ENCODE results near the gene SART3.
A peak's percentile ranks its signal among the peaks of the same experiment; 100 is the strongest.

SART3 gene

GRCh38 chr12:108571609-108572165 lies 10.7 kb upstream of the SART3 start:
- H3K4me3 ChIP-seq (ENCODE audit: low read depth, low read length), result peak overlapping the region; percentile 43
- DNase-seq (ENCODE audit: low read depth), result peak; percentile 53
- TF ChIP-seq, protein P1, sequence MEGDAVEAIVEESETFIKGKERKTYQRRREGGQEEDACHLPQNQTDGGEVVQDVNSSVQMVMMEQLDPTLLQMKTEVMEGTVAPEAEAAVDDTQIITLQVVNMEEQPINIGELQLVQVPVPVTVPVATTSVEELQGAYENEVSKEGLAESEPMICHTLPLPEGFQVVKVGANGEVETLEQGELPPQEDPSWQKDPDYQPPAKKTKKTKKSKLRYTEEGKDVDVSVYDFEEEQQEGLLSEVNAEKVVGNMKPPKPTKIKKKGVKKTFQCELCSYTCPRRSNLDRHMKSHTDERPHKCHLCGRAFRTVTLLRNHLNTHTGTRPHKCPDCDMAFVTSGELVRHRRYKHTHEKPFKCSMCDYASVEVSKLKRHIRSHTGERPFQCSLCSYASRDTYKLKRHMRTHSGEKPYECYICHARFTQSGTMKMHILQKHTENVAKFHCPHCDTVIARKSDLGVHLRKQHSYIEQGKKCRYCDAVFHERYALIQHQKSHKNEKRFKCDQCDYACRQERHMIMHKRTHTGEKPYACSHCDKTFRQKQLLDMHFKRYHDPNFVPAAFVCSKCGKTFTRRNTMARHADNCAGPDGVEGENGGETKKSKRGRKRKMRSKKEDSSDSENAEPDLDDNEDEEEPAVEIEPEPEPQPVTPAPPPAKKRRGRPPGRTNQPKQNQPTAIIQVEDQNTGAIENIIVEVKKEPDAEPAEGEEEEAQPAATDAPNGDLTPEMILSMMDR (IDR thresholded peaks at IDR 0.05; ENCODE audit: insufficient read depth, low read depth, low read length, missing control alignments), result no peak

DNA sequence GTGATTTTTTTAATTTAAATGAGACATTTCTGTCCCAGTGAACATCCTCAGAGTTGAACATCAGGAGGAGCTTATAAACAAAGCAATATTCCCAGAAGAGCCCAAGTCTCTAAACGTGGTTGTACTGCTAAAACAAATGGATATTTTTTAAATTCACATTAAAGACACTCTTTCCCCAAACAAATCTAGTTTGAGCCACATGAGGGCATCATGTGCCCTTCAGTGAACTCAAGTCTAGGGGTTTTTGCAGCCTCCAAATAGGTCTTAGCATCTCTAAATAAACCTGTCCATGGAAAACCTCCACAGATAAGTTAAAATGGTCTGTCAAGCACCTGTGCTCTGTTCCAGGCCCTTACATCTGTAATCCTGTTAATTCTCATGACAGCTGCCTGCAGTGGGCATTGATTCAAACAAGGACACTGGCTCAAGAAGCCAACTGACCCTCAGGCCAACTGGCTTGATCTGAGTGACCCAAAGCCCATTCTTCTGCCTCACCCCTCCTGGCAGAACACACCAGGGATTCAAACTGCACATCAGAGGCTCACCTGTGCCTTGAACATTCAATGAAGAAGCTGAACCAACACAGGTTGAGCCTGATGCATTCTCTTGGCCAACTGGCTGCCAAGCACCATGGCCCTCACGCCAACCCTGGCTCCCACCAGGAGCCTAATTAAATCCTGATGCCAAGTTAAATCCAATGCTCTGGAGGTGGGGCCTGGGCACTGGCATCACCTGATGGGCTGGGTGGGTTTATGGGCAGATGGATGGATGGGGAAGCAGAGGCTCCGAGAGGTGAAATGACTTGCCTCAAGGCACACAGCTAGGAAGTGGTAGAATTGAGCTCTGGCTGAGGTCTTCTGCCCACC lies 10.0 kb upstream of the SART3 start:
- peak overlapping the region; percentile 43 for H3K4me3 ChIP-seq (ENCODE audit: low read depth, low read length)
- DNase-seq (ENCODE audit: low read depth), result peak; percentile 77
- TF ChIP-seq, protein P1 (IDR thresholded peaks at IDR 0.05; ENCODE audit: insufficient read depth, low read depth, low read length, missing control alignments), result peak; percentile 32

GRCh38 chr12:108568338-108569154 lies 7.6 kb upstream of the SART3 start:
- TF ChIP-seq, protein P1 (IDR thresholded peaks at IDR 0.05; ENCODE audit: insufficient read depth, low read depth, low read length, missing control alignments), result no peak
- peak overlapping the region; percentile 43 for H3K4me3 ChIP-seq (ENCODE audit: low read depth, low read length)
- peak; percentile 98 for DNase-seq (ENCODE audit: low read depth)

DNA sequence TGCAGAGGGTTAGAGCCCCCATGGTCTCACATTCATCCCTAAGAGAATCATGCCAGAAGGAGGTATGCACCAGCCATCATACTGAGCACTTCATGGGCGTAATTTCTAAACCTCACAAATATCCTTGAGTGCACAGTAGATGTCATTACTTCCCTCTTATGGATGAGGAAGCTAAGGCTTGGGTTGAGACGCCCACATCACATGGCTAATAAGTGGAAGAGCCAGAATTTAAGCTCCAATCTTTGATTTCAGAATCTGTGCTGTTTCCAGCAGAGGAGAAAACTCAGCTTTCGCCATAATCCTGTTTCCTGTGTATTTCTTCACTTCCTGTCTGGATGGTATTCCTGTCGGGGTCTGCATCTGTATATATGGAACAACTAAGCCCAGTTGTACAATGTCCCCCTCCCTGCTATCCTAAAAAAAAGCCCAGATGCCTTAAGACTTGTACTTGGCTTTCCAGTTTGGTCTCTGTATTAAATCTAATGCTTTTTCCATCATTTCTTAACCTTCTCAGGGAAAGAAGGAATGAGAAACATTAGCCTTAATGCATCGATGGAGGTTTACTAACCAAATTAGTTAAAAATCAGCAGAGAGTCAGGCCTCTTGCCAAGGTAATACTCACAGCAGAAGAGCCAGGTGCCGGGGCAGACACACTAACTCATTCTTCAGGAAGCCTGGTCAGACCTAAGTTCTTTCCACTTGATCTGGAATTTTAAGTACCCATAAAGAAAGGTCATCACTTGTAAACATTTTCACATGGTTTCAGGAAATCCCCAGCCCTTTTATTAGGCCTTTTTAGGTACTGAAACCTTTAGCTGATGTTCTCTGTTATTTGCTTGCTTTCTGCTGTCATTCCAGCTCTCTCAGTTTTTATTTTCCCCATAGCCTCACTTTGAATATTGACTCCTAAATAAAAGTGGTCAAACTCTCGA lies 6.7 kb upstream of the SART3 start:
- TF ChIP-seq, protein P1 (IDR thresholded peaks at IDR 0.05; ENCODE audit: insufficient read depth, low read depth, low read length, missing control alignments), result no peak
- peak; percentile 81 for DNase-seq (ENCODE audit: low read depth)
- H3K4me3 ChIP-seq (ENCODE audit: low read depth, low read length), result peak overlapping the region; percentile 42

DNA sequence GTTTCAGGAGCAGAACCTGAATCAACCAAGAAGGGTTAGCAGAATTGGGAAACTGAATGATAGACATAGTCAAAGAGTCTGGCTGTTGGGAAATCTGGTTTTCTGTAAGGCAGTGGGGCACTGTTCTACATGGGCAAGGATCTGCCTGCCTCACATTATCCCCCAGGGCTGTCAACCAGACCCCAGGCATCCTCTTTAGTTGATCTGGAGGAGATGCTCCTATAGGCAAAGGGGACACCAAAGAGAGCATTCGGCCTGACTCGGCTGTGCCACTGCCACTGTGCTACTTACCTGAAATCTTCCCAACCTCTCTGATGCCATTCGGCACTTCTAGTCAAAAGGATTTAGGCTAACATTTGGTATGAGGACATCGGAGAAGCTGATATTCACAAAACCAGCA lies 5.5 kb upstream of the SART3 start:
- no peak for DNase-seq (ENCODE audit: low read depth)
- TF ChIP-seq, protein P1 (IDR thresholded peaks at IDR 0.05; ENCODE audit: insufficient read depth, low read depth, low read length, missing control alignments), result no peak
- H3K4me3 ChIP-seq (ENCODE audit: low read depth, low read length), result peak overlapping the region; percentile 42

DNA sequence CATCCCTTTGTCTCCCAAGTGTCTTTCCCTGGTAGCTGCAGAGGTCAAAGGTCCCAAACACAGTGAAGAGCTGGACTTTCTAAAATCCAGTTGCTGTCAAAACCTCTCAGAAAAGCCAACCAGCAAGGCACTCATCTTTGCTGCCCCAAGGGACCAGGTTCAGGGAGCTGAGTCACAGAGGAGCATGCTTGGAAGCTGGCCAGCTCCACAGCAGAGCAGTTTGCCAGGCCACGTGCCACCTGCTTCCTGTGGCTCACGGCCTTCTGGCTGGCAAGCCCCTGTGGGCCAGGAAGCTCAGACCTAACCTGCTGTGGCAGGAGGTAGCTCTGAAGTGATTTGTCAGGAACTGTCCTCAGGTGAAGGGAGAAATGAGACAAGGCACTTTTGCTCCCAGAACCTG lies 5.0 kb upstream of the SART3 start:
- H3K4me3 ChIP-seq (ENCODE audit: low read depth, low read length), result peak overlapping the region; percentile 42
- peak; percentile 91 for DNase-seq (ENCODE audit: low read depth)
- TF ChIP-seq, protein P1 (IDR thresholded peaks at IDR 0.05; ENCODE audit: insufficient read depth, low read depth, low read length, missing control alignments), result no peak
